HG03457 (cell line): ENCODE data around the gene KIRREL2.
"Not testable (repeated sequence)": the region's sequence is repeated elsewhere in the genome, so short reads cannot be mapped to it uniquely, and the experiment has no call there.

Experiments
- ATAC-seq: cut with Tn5 transposase; IDR thresholded peaks from one replicate; pipeline ENCODE4 v1.9.1; 2021; ENCODE audit warnings: moderate number of reproducible peaks; ENCODE audit not compliant: unreplicated experiment

KIRREL2 gene

GRCh38 chr19:35856546-35857149, at the start of gene KIRREL2:
Gene KIRREL2, plus strand, starts transcription at chr19:35856911. Its CDS starts 209 bp downstream, at chr19:35857120.
- no peak for ATAC-seq

GRCh38 chr19:35807633-35808032, 49.1 kb upstream of the KIRREL2 start:
- no peak for ATAC-seq

- ATAC-seq, result no peak
Observed at GRCh38 chr19:35811317-35812219, 45.1 kb upstream of the KIRREL2 start.

- no peak for ATAC-seq
Observed at GRCh38 chr19:35812220-35813042, 44.3 kb upstream of the KIRREL2 start, which contains the start of gene PRODH2. Gene PRODH2, minus strand, starts transcription at chr19:35812845. Its CDS starts 40 bp downstream, at chr19:35812805.

GRCh38 chr19:35813043-35813890, 43.4 kb upstream of the KIRREL2 start:
- ATAC-seq, result no peak

- ATAC-seq, result no peak
Observed at GRCh38 chr19:35816262-35816661, 40.4 kb upstream of the KIRREL2 start.

GRCh38 chr19:35816846-35817245, 39.9 kb upstream of the KIRREL2 start:
- ATAC-seq, result no peak

- ATAC-seq, result no peak
Observed at GRCh38 chr19:35818445-35818844, 38.3 kb upstream of the KIRREL2 start.

GRCh38 chr19:35822579-35822978, 34.1 kb upstream of the KIRREL2 start:
- no peak for ATAC-seq

- ATAC-seq, result no peak
Observed at GRCh38 chr19:35824150-35824549, 32.6 kb upstream of the KIRREL2 start.

GRCh38 chr19:35828692-35829301, 27.9 kb upstream of the KIRREL2 start:
- ATAC-seq, result no peak

- no peak for ATAC-seq
Observed at GRCh38 chr19:35830986-35831385, 25.7 kb upstream of the KIRREL2 start.

- ATAC-seq, result no peak
Observed at GRCh38 chr19:35832054-35832453, 24.7 kb upstream of the KIRREL2 start.

GRCh38 chr19:35833972-35834371, 22.7 kb upstream of the KIRREL2 start:
- ATAC-seq, result no peak

- ATAC-seq, result not testable (repeated sequence)
Observed at GRCh38 chr19:35836096-35836495, 20.6 kb upstream of the KIRREL2 start.

- no peak for ATAC-seq
Observed at GRCh38 chr19:35841961-35842595, 14.6 kb upstream of the KIRREL2 start.

- ATAC-seq, result no peak
Observed at GRCh38 chr19:35842666-35843272, 13.9 kb upstream of the KIRREL2 start.

GRCh38 chr19:35843676-35844481, 12.8 kb upstream of the KIRREL2 start:
- no peak for ATAC-seq
